SU-DHL-6 (cell line): ENCODE results near the gene TBPL2.
"Not testable (repeated sequence)": the region's sequence is repeated elsewhere in the genome, so short reads cannot be mapped to it uniquely, and the experiment has no call there.

Experiments
- CTCF ChIP-seq: fragments of 200-600 bp; sonication (generic); IDR thresholded peaks from one replicate; pipeline ENCODE4 v1.5.1; 2017; ENCODE audit warnings: antibody characterized with exemption, mild to moderate bottlenecking, low read length, moderate library complexity; ENCODE audit not compliant: insufficient read depth, poor library complexity, severe bottlenecking
- EZH2phosphoT487 ChIP-seq: fragments of 200-600 bp; sonication (generic), shearing (Covaris generic); conservative IDR thresholded peaks from 2 replicates; pipeline ENCODE4 v1.6.1; 2018; ENCODE audit warnings: mild to moderate bottlenecking, antibody characterized with exemption, low read length, moderate library complexity, mixed read lengths

- TF ChIP-seq CTCF, EZH2phosphoT487: not testable (repeated sequence)
These were observed 57.4 kb downstream of the TBPL2 start for GRCh38 chr14:55383056-55383466.
